Activated T-cell treated with anti-CD3 and anti-CD28 coated beads for 1 hour (primary cell): ENCODE results near the gene OR10A3.

Source experiments
- DNase-seq: peaks from one replicate; pipeline ENCODE4 v3.0.0-alpha.2; 2020; ENCODE audit warnings: low read depth

The OR10A3 gene

DNA sequence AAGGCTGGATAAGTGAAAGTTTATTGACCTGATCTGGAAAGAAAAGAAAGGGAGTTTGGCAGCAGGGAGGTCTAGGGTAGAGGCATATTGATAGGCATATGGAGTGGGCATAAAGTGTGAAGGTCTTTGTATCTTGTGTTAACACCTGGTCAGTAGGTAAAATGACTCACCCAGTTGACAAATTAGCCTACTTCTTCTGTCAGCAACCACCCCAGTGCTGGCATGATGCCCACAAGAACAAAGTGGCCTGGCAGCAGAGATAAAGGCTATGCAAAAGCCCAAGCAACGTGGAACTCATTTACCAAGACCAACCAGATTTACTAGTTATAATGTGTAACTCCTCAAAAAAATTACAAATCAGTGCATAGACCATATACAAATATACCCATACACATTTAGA lies 4.9 kb downstream of the OR10A3 start:
- no peak for DNase-seq

DNA sequence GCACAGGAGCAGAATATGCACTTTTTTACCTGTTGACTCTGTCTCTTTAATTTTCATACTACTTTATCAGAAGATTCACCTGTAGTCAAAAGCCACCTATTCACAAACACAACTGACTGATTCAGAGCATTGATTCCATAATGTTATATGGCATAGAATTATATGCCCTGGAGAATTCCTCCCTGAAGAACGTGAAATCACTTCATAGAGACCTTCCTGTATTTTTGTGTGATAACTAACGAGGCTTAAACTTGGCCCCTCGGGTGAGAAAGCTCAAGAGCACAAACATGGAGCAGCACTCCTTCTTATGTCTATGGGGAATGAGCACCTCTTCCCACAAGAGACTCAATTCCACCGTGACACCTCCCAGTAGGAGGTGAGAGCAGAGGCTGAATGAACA lies 10.3 kb downstream of the OR10A3 start, which contains the start of gene OR10A6:
TSS of gene OR10A6 (minus strand) at position 101 of the 400 bp plus-strand sequence. CDS start 2,606 bp downstream, outside the sequence.
- DNase-seq: no peak

- DNase-seq: no peak
These were observed 13.9 kb downstream of the OR10A3 start for GRCh38 chr11:7927635-7928034.

- DNase-seq: no peak
These were observed 17.0 kb downstream of the OR10A3 start for GRCh38 chr11:7924536-7924935.

DNA sequence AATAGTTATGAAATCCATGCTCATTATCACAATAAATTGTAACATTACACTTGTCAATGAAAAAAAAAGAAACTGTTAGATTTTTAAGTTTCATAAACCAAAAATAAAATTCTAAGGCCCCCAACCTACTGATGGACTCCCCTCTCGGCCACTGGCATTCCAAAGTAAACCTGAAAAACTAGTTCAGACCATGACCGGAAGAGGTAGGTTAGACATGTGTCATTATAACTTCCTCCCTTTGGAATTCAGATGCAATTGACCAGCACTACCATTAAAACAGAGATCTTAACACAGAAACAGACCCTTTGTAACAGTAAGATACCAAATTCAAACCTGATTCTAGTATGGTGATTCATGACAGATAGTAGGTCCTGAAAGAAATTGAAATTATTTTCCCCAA lies 23.4 kb downstream of the OR10A3 start:
- DNase-seq: no peak

DNA sequence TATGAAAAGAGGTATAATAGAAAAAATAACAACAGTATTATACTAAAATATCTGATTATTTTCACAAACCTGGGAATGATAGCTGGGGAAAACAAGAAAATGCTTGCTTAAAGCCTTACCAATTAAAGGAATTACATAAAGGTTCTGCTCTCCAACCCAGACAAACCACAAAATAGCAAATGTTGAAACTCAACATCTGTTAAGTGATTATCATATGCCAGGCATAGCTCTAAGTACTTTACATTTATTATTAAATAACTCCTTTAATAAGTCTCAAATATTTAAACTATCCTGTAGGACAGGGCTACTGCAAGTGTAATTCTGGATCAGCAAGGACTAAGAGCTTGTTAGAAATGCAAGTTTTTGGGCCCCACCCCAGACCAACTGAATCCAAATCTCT lies 30.5 kb downstream of the OR10A3 start:
- DNase-seq: no peak

GRCh38 chr11:7910286-7910788 lies 31.2 kb downstream of the OR10A3 start:
- DNase-seq: no peak

GRCh38 chr11:7909585-7910285 lies 31.8 kb downstream of the OR10A3 start:
- DNase-seq: no peak

DNA sequence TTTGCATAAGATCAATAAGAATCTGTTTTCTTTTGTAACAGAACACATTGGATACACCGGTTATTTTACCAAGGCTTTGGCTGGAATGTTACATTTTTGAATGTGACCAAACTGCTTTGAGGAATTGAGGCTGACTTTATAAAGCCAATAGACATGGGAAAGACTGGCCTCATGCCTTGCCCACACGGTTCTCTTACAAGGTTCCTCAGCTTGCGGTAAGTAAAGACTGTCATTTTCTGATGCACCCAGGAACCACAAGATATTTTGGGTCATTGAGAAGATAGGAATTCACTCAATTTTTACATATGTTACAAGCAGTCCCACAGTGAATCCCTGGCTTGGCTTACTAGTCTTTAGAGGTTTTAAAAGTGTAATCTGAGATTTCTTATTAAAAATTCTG lies 34.4 kb downstream of the OR10A3 start:
- no peak for DNase-seq

GRCh38 chr11:7906481-7906880 lies 35.0 kb downstream of the OR10A3 start:
- DNase-seq: no peak

GRCh38 chr11:7905961-7906429 lies 35.5 kb downstream of the OR10A3 start:
- DNase-seq: no peak

DNA sequence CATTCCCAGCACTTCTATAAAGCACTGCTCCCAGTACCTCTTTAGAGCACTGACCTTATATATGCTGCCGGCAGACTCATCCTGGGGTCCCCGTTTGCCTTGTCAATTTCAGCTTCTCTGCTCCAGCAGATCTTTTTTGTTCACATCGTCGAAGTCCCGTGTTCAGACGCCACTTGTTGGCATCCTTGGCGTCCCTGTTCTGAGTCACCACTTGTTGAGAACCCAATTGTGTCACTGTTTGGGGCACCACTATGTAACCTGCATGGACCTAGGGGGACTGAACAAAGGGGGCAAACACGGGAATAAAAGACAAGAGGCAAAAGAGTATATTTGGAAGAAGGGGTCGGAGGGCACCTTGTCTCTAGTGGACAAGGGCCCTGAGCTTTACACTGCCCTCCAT lies 36.0 kb downstream of the OR10A3 start:
- no peak for DNase-seq

DNA sequence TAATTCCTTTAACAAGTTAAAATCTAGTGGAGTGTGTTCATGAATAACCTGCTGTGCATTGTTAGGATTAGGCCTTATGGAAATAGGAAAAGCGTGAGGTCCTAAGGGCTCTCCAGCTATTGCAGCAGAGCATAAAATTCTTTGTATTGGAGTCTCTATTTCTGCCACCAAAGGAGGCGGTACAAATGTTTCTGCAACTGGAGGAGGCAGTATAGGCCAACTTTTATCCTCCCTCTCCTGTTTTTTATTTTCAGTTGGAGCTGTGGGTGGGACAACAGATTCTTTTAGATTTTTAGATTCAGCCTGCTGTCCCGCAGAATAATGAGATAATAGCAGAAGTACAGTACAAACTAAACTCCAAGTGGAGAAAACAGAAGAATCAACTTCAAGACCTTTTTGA lies 36.6 kb downstream of the OR10A3 start:
- no peak for DNase-seq

- no peak for DNase-seq
These were observed 37.6 kb downstream of the OR10A3 start for GRCh38 chr11:7903940-7904339.

- DNase-seq: no peak
These were observed 40.1 kb downstream of the OR10A3 start for GRCh38 chr11:7901319-7901854.

DNA sequence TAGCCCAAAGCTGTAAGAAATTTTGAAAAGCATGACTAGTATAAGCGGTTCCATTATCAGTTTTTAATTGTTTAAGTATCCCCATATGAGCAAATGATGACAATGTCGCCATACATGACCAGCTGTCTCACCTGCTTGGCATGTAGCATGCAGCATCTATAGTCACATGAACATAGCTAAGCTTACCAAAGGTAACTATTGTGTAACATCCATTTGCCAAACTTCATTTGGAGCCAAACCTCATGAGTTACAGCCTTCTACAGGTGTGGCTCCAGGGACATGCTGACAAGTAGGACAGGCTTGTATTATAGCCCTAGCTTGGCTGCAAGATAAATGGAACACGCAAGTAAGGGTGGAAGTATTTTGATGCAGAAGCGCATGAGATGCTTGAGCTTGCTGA lies 40.8 kb downstream of the OR10A3 start:
- no peak for DNase-seq

DNA sequence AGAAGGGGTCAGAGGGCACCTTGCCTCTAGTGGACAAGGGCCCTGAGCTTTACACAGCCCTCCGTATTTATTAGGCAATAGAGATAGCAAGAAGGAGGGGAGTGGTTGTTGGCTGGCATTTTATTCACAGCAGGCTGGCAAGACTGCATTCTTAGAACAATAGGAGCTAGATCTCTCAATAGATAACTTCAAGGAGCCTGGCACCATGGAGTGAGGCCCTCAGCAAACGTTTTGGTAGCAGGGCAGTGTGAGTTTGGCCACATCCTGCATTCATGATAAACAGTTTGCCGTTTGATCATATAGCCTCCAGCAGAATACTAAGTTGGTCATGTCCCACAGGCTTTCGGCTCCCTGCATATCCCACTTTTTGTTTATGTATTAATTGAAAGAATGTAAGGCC lies 42.1 kb downstream of the OR10A3 start:
- DNase-seq: no peak

DNA sequence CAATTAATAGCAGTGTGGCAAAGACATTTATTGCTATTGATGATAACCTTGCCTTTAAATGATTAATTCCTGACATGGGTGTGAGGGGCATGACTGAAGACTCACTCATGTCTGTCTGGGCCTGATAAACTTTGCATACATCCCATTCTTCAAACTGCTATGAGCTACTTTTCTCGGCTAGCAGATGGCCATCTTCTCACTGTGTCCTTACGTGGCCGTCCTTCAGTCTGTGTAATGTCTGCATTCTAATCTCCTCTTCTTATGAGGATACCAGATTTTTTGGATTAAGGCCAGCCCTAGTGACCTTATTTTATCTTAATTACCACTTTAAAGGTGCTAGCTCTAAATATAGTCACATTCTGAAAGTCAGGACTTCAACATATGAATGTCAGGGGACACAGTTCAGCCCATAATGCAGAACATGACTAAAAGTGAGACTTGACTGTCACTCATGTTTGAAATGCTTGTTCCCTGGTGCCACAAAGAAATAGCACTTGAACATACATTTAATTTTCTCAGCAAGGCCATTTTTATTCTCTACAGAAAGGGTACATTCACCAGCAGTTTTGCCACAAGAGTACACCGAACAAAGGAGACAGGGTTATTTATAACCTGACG lies 42.7 kb downstream of the OR10A3 start:
- DNase-seq: no peak

DNA sequence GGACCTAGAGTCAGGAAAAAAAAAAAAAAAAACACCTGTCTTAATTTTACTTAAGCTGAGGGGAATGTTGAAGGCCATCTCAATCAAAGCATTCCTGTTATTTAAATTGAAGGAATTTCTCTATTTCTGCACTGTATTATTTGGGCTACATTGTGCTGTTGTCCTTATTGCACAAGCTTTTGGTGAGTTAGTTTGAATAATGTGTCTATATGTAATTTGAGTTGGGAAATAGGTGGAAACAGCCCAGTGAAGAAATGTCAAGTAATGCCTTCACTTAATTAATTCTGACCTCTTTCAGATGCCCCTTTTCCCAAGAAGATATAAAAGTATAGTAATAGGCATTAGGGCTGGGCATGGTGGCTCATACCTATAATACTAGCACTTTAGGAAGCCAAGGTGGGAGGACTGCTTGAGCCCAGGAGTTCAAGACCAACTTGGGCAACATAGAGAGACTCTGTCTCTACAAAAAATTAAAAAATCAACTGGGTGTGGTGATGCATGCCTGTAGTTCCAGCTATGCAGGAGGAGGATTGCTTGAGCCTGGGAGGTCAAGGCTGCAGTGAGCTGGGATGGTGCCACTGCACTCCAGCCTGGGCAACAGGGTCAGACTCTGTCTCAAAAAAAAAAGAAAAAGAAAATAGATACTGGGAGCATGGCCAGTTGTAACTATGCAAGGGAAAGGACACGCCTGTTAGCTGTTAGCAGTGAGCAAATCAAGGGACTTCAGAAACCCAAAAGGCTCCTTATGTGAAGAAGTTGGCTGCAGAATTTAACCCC lies 45.3 kb downstream of the OR10A3 start:
- no peak for DNase-seq

- no peak for DNase-seq
These were observed 47.3 kb downstream of the OR10A3 start for GRCh38 chr11:7894251-7894650.

DNA sequence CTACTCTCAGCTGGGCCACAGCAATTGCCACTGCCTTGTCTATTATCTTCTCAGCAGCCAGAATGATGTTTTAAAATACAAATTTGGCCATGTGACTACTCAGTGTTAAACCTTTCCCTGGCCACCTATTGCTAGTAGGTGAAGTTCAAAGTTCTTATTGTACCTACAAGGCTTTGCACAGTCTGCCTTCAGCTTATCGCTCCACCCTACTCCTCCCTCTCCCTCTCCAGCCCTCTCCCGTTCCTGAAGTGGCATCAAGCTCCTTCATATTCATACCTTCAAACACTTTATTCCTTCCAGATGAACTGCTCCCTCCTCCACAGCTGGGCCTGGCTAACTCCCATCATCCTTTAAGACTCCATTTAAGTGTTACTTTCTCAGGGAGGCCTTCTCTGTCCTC lies 47.7 kb downstream of the OR10A3 start:
- DNase-seq: no peak

GRCh38 chr11:7892840-7893254 lies 48.7 kb downstream of the OR10A3 start:
- DNase-seq: no peak
